Gastrocnemius medialis (tissue), 4 donors: Measurements from ENCODE around the gene PRRC2B.

Source experiments
- CTCF ChIP-seq, 5 experiments: fragments of 450-650 bp in 3 of 5; fragments of 200-600 bp in 2 of 5; sonication (generic) in 2 of 5; IDR thresholded peaks in 4 of 5; conservative IDR thresholded peaks in 1 of 5; 1 replicate in 4 of 5; 2 replicates in 1 of 5; pipeline ENCODE4 v1.5.1; 2016 to 2019; ENCODE audit warnings: antibody characterized with exemption in 5 of 5, mild to moderate bottlenecking in 3 of 5, moderate library complexity in 3 of 5
- POLR2A ChIP-seq, 2 donors: fragments of 450-650 bp; IDR thresholded peaks; one replicate each; pipeline ENCODE4 v1.6.1; 2017; ENCODE audit warnings: antibody characterized with exemption in 2 of 2, mild to moderate bottlenecking in 2 of 2, moderate library complexity in 2 of 2

DNA sequence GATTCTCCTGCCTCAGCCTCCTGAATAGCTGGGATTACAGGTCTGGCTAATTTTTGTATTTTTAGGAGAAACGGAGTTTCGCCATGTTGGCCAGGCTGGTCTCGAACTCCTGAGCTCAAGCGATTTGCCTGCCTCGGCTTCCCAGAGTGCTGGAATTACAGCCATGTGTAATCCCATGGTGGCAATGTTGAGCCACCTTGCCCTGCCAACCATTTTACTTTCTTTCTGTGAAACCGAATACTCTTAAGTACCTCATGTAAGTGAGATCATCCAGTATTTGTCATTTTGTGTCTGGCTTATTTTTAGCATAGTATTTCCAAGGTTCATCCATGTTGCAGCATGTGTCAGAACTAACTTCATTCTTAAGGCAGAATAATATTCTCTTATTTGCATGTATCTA lies 8.2 kb downstream of the PRRC2B start:
- TF ChIP-seq POLR2A (IDR thresholded peaks at IDR 0.05) (no peak), CTCF (IDR thresholded peaks at IDR 0.05 in 4 of 5, conservative IDR thresholded peaks at IDR 0.05 in 1 of 5) (no peak)
